ENCODE data around the gene SOX15. TPM values are rescaled to one million over a fixed set of nuclear protein-coding genes. Genes with fewer than 3 reads are reported as not detected.

The SOX15 gene
- total and polyA plus RNA-seq, 2 of the 13 experiments (the other 11 are each of a cell fraction or from before 2014, with no cell fraction given), result 0.07 to 0.18 TPM

- TF ChIP-seq ZBTB7B (CRISPR knock-in tag; IDR thresholded peaks at IDR 0.05), result 0 out of 2 replicates have a peak, but pooled peaks have one; percentile 25
- TF ChIP-seq KDM6A (CRISPR knock-in tag; IDR thresholded peaks at IDR 0.05; ENCODE audit: low read depth), result no peak
- no peak for TF ChIP-seq ZNF552 (CRISPR knock-in tag; IDR thresholded peaks at IDR 0.05; ENCODE audit: borderline replicate concordance)
- no peak for TF ChIP-seq KDM3A (CRISPR knock-in tag; IDR thresholded peaks at IDR 0.05; ENCODE audit: low read depth)
- no peak; the same call in 1 of the 2 replicates for TF ChIP-seq ZBTB26 (CRISPR knock-in tag; IDR thresholded peaks at IDR 0.05; ENCODE audit: borderline replicate concordance)
- no peak for TF ChIP-seq NFE2 (CRISPR knock-in tag; IDR thresholded peaks at IDR 0.05)
- no peak; the same call in 1 of the 2 replicates for TF ChIP-seq ZNF138 (CRISPR knock-in tag; IDR thresholded peaks at IDR 0.05; ENCODE audit: low read depth)
- TF ChIP-seq ZNF678 (CRISPR knock-in tag; IDR thresholded peaks at IDR 0.05), result 0 out of 2 replicates have a peak, but pooled peaks have one; percentile 17
- peak; percentile 37; the same call in 1 of the 2 replicates for TF ChIP-seq HHEX (CRISPR knock-in tag; IDR thresholded peaks at IDR 0.05)
- no peak for TF ChIP-seq TBX3 (IDR thresholded peaks at IDR 0.05; ENCODE audit: borderline replicate concordance)
- 0 out of 2 replicates have a peak, but pooled peaks have one; percentile 50 for TF ChIP-seq ZZZ3 (CRISPR knock-in tag; IDR thresholded peaks at IDR 0.05; ENCODE audit: borderline replicate concordance)
- TF ChIP-seq SP140L (CRISPR knock-in tag; IDR thresholded peaks at IDR 0.05; ENCODE audit: borderline replicate concordance), result no peak
- peak; percentile 35; the same call in 1 of the 2 replicates for TF ChIP-seq ZNF670 (CRISPR knock-in tag; IDR thresholded peaks at IDR 0.05; ENCODE audit: borderline replicate concordance)
- TF ChIP-seq YEATS2 (CRISPR knock-in tag; IDR thresholded peaks at IDR 0.05; ENCODE audit: borderline replicate concordance), result peak; percentile 88
- TF ChIP-seq ZNF230 (CRISPR knock-in tag; IDR thresholded peaks at IDR 0.05), result no peak
- TF ChIP-seq GTF2F1 (IDR thresholded peaks at IDR 0.05; ENCODE audit: low read length), result 0 out of 2 replicates have a peak, but pooled peaks have one; percentile 42
- peak; percentile 60 for TF ChIP-seq ZGPAT (CRISPR knock-in tag; IDR thresholded peaks at IDR 0.05)
- TF ChIP-seq BRF2 (CRISPR knock-in tag; IDR thresholded peaks at IDR 0.05), result peak; percentile 87; the same call in 1 of the 2 replicates
- peak; percentile 77; the same call in 1 of the 2 replicates for TF ChIP-seq ZNF503 (CRISPR knock-in tag; IDR thresholded peaks at IDR 0.05)
- no peak for TF ChIP-seq ZNF468 (CRISPR knock-in tag; IDR thresholded peaks at IDR 0.05)
- peak; percentile 52; the same call in 1 of the 2 replicates for TF ChIP-seq ZNF350 (CRISPR knock-in tag; IDR thresholded peaks at IDR 0.05; ENCODE audit: borderline replicate concordance, low read depth)
- peak; percentile 55; the same call in 1 of the 2 replicates for TF ChIP-seq NFATC3 (CRISPR knock-in tag; IDR thresholded peaks at IDR 0.05)
Measured at GRCh38 chr17:7583253-7584109, 6.4 kb downstream of the SOX15 start, which contains the start of gene MPDU1 (continued).

Measured in HepG2 (cell line).